Measurements from ENCODE around the gene CARS2.
A peak's percentile ranks its signal among the peaks of the same experiment; 100 is the strongest.
"Not testable (repeated sequence)": the region's sequence is repeated elsewhere in the genome, so short reads cannot be mapped to it uniquely, and the experiment has no call there.

The CARS2 gene

DNA sequence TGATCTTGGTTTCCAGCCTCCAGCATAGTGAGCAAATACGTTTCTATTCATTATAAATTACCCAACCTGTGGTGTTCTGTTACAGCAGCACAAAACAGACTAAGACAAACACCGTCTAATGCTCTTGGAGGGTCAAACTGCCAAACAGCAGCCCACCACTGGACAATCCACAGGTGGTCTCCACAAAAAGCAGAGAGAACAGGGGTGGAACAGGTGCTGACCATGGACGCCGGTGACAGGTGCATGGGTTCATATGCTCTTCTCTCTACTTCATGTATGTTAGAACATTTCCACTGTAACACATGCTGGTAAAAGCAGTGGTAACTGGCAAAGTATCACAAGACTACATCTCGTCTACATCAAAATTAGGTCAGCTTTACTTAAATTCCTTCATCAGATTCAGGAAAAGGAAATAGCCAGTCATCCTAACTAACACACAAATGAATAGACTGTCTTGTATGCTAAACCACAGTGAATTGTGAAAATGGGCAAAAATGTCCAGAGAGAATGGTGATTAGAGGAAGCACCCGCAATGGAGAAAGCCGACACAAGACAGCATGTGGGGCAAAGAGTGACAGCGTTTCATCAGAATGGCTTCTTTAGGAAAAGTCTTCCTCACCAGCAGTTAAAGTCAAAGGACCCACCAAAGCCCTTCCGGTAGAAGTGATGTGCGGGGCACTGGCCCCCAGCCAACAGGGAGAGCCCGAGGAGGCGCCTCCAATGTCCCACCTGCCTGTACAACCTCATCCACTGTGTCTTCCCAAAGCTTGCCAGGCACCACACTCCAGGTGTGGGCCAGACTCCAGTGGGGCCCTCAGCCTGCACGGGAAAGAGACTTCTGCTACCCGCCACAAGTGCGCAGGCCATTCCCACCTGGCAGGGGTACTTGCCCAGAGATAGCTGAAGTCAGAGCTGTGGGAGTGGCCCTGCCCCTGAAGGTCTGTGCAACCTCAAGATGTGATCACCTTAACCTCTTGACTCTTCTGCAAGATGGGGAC lies 6.5 kb downstream of the CARS2 start:
- H3K27me3 Mint-ChIP-seq = no peaks in the 10 kb centered on the region
- no peak overlapping the region for H3K4me3 Mint-ChIP-seq
- peaks cover 52% of the 10 kb centered on the region for H3K4me1 Mint-ChIP-seq (ENCODE audit: low read depth)
- H3K9me3 Mint-ChIP-seq (ENCODE audit: low read depth) = no peaks in the 10 kb centered on the region
- no peak overlapping the region for H3K27ac Mint-ChIP-seq
- peaks cover 6% of the 10 kb centered on the region for H3K36me3 Mint-ChIP-seq

DNA sequence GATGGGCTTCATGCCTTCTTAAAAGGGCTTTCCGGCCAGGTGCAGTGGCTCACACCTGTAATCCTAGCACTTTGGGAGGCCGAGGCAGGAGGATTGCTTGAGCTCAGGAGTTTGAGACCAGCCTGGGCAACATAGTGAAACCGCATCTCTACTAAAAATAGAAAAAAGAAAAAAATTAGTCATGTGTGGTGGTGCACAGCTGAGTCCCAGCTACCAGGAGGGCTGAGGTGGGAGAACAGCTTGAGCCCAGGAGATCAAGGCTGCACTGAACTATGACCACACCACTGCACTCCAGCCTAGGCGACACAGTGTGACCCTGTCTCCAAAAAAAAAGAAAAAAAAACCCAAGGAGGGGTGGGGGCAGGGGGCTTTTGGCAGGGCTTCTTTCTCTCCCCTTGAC lies 7.2 kb downstream of the CARS2 start:
- Mint-ChIP-seq H3K27ac (no peak overlapping the region), H3K4me1 (ENCODE audit: low read depth) (peaks cover 49% of the 10 kb centered on the region), H3K36me3 (peaks cover 6% of the 10 kb centered on the region), H3K9me3 (ENCODE audit: low read depth) (no peaks in the 10 kb centered on the region), H3K4me3 (no peak overlapping the region), H3K27me3 (no peaks in the 10 kb centered on the region)

DNA sequence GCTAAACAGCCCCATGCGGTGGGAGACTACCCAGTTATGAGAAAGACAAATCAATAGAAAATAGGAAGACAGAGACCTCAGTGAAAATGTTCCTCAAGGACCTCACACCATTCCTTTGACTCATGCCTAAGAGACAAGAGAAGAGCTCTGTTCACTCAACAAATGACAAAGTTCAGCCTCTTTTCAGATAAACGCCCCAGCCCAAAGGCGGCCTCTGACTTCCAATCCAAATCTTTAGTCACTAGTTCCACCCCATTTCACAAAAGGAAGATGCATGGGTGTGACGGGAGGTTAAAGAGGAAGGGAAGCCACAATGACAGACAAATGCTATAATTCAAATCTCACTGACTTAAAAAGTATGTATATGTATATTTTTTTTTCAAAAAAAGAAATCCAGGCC lies 8.1 kb downstream of the CARS2 start:
- Mint-ChIP-seq H3K4me3 (no peak overlapping the region), H3K27ac (no peak overlapping the region)

DNA sequence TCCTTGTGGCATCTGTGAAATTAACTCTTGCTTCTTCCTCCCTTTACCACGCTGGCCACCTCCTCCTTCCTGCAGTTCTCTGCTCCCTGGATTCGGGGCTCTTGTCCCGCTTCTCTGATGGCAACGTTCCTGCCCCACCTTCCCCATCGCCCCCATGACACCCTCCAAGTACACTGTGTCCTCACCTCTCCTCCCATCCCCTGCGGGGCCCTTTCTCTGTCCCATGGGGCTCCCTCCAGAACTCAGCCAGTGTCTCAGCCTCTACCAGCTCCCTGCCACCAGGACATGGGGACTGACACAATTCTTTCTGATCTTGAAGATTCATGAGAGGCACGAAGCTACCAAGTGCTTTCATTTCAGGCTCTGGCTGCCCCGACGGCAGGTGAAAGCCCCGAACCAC lies 9.1 kb downstream of the CARS2 start:
- H3K4me3 Mint-ChIP-seq = no peak overlapping the region
- peaks cover 35% of the 10 kb centered on the region for H3K4me1 Mint-ChIP-seq (ENCODE audit: low read depth)
- H3K36me3 Mint-ChIP-seq = peaks cover 2% of the 10 kb centered on the region
- no peak overlapping the region for H3K27ac Mint-ChIP-seq
- H3K27me3 Mint-ChIP-seq = no peaks in the 10 kb centered on the region
- H3K9me3 Mint-ChIP-seq (ENCODE audit: low read depth) = no peaks in the 10 kb centered on the region

More for the DNA sequence above, 8.1 kb downstream of the CARS2 start:
- no peaks in the 10 kb centered on the region for H3K9me3 Mint-ChIP-seq (ENCODE audit: low read depth)
- peaks cover 43% of the 10 kb centered on the region for H3K4me1 Mint-ChIP-seq (ENCODE audit: low read depth)
- H3K27me3 Mint-ChIP-seq = no peaks in the 10 kb centered on the region
- H3K36me3 Mint-ChIP-seq = peaks cover 6% of the 10 kb centered on the region

DNA sequence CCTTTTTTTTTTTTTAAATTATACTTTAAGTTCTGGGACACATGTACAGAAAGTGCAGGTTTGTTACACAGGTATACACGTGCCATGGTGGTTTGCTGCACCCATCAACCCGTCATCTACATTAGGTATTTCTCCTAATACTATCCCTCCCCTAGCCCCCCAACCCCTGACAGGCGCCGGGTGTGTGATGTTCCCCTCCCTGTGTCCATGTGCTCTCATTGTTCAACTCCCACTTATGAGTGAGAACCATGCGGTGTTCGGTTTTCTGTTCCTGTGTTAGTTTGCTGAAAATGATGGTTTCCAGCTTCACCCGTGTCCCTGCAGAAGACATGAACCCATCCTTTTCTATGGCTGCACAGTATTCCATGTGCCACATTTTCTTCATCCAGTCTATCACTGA lies 10.1 kb downstream of the CARS2 start:
- H3K4me1 Mint-ChIP-seq (ENCODE audit: low read depth) = peaks cover 29% of the 10 kb centered on the region
- H3K9me3 Mint-ChIP-seq (ENCODE audit: low read depth); H3K27me3 Mint-ChIP-seq; H3K4me3 Mint-ChIP-seq; H3K27ac Mint-ChIP-seq; H3K36me3 Mint-ChIP-seq: not testable (repeated sequence)

DNA sequence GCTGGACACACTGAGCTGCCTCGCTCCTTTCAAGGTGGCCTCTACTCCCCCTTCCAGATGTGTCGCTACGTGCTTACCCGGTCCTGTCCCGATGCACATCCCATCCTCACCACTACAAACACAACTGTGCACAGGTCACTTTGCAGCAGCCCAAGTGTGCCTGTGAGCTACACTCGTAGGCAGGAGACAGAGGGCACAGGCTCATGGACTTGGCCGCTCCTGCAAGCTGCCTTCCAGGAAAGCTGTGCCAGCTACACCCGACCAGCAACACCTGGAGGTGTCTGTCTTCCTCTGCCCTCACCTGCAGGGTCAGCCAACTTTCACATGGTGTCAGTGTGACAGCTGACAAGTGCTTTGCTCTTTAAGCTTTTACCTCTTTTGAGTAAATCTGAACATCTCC lies 15.4 kb downstream of the CARS2 start:
- Mint-ChIP-seq H3K36me3 (peaks cover 4% of the 10 kb centered on the region), H3K4me3 (no peak overlapping the region), H3K4me1 (ENCODE audit: low read depth) (no peaks in the 10 kb centered on the region), H3K27ac (no peak overlapping the region), H3K9me3 (ENCODE audit: low read depth) (no peaks in the 10 kb centered on the region), H3K27me3 (no peaks in the 10 kb centered on the region)

DNA sequence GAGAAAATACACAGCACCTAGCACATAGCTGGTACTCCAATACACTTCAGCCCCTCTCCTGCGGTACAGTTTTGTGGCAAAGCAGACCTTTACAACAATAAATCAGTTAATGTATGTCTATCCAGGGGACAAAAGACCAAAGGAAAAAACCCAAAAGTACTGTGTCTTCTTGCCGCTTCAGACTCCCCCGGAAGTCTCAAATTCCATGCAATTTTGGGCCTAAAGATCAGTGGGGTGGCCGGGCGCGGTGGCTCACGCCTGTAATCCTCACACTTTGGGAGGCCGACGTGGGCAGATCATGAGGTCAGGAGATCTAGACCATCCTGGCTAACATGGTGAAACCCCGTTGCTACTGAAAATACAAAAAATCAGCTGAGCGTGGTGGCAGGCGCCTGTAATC lies 16.2 kb downstream of the CARS2 start:
- no peaks in the 10 kb centered on the region for H3K27me3 Mint-ChIP-seq
- no peak overlapping the region for H3K27ac Mint-ChIP-seq
- no peaks in the 10 kb centered on the region for H3K9me3 Mint-ChIP-seq (ENCODE audit: low read depth)
- H3K4me1 Mint-ChIP-seq (ENCODE audit: low read depth) = no peaks in the 10 kb centered on the region
- no peak overlapping the region for H3K4me3 Mint-ChIP-seq
- H3K36me3 Mint-ChIP-seq = peaks cover 7% of the 10 kb centered on the region

DNA sequence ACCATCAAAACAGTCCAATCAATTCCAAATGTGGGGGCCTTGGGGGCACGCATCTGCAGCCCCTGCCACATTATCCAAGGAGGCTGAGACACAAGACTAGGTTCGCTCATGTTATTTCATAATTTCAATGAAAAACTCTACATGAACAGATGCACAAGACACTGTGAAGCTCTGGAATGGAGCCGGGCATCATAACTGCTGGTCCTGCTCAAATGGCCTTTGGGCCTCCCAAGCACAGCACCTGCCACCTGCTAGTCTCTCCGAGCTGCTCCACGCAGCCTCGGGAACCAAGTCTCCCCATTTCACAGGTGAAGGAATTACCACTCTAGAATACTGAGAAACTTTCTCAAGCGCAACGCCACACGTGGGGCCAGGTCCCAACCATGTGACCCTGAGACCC lies 16.9 kb downstream of the CARS2 start:
- no peak overlapping the region for H3K27ac Mint-ChIP-seq
- peaks cover 7% of the 10 kb centered on the region for H3K36me3 Mint-ChIP-seq
- no peak overlapping the region for H3K4me3 Mint-ChIP-seq
- H3K27me3 Mint-ChIP-seq = no peaks in the 10 kb centered on the region
- H3K4me1 Mint-ChIP-seq (ENCODE audit: low read depth) = no peaks in the 10 kb centered on the region
- no peaks in the 10 kb centered on the region for H3K9me3 Mint-ChIP-seq (ENCODE audit: low read depth)

DNA sequence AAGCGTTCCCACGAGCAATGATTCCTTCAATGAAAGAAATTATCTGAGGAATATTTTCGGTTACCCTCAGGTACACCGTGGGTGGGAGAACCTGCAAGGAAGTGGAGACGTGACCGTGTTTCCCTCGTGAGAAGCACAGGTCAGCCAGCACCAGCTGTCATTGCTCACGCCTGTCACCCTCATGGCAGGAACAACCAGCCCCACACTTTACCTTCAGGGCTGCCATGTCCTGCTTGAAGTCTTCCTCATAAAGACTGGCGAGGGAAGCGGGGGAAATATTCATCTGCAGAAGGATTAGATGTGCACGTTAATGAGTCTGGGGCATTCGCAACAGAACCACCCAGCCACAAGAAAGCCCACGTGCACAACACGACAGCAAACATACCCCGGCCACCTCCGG lies 18.2 kb downstream of the CARS2 start:
- no peaks in the 10 kb centered on the region for H3K27me3 Mint-ChIP-seq
- H3K27ac Mint-ChIP-seq = no peak overlapping the region
- H3K4me3 Mint-ChIP-seq = no peak overlapping the region
- H3K36me3 Mint-ChIP-seq = peaks cover 7% of the 10 kb centered on the region
- H3K9me3 Mint-ChIP-seq (ENCODE audit: low read depth) = no peaks in the 10 kb centered on the region
- H3K4me1 Mint-ChIP-seq (ENCODE audit: low read depth) = no peaks in the 10 kb centered on the region

DNA sequence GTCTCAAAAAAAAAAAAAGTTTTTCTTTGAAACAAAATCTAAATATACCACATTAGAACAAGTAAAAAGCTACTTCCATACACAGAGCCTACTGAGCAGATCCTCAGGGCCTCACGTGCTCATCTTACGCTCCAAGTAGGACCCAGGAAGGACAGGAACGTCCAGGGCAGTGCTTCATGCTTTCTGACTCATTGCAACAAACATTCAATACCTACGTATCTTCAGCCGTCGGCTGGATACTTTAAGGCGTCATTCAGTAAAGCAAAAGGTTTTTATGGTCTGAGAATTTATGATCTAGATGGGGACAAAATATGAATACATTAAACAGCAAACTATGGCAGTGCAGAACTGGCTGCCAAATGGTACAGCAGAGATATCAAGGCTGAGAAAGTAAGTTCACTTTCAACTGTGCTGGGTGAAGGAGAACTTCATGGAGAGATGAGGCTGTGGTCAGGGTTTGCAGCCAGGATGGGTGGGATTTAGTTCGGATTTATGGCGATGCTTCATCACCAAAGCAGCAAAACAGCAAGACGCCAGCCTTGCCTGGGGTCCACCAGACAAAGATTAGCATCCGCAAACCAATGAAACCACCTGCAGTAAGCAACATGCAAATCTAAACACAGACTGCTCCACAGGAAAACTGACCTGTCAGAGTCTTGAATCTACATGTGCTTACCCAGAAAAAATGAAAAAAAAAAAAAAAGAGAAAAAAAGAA lies 20.5 kb downstream of the CARS2 start:
- H3K4me3 Mint-ChIP-seq = no peak overlapping the region
- peaks cover 1% of the 10 kb centered on the region for H3K4me1 Mint-ChIP-seq (ENCODE audit: low read depth)
- H3K27ac Mint-ChIP-seq = peak overlapping the region; percentile 4
- no peaks in the 10 kb centered on the region for H3K9me3 Mint-ChIP-seq (ENCODE audit: low read depth)
- H3K27me3 Mint-ChIP-seq = no peaks in the 10 kb centered on the region
- H3K36me3 Mint-ChIP-seq = peaks cover 6% of the 10 kb centered on the region

DNA sequence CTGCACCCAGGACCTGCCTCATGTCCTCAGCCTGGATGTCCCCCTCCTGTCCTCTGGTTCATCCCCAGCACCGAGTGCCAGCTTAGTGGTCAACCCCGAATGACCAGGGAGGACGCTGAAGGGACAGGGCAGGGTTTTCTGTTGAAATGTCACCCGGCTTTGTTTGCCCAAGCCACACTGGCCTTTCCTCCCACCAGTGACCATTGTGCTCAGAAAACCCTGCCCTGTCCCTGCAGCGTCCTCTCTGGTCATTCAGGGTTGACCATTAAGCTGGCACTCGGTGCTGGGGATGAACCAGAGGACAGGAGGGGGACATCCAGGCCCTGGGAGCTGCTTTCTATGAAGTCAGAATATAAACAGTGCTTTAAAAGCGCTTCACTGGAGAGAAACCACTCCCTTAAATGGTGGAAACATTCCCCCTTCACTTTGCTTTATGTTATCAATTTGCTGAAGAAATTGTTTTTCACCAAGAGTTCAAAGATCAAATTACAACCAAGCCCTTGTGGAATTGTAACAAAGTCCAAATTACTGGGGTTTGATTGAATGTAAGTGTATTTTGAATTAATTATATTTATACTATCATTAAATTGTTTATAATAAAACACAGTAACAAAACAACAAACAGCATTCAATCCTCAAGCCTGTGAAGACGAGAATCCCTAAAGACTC lies 21.4 kb downstream of the CARS2 start:
- Mint-ChIP-seq H3K27ac (no peak overlapping the region), H3K4me1 (ENCODE audit: low read depth) (peaks cover 2% of the 10 kb centered on the region), H3K36me3 (peaks cover 6% of the 10 kb centered on the region), H3K9me3 (ENCODE audit: low read depth) (no peaks in the 10 kb centered on the region), H3K4me3 (no peak overlapping the region), H3K27me3 (no peaks in the 10 kb centered on the region)

DNA sequence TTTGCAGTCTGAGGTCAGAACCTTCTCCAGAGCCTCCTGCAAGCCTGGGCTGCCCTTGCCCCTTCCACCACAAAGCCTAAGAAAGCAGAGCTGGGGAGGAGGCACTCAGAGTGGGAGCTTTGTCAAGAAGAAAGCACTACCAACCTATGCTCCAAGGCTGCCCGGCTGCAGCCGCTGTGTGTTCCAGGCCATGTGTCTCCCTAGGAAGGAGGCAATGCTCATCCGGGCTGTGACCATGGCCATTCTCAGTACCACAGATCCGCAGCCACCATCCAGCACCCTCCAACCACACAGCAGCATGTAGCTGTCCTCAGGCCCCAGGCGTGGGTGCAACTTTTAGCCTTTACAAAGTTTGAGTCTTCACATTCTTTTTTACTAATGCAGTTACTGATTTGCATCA lies 22.0 kb downstream of the CARS2 start:
- peaks cover 6% of the 10 kb centered on the region for H3K36me3 Mint-ChIP-seq

DNA sequence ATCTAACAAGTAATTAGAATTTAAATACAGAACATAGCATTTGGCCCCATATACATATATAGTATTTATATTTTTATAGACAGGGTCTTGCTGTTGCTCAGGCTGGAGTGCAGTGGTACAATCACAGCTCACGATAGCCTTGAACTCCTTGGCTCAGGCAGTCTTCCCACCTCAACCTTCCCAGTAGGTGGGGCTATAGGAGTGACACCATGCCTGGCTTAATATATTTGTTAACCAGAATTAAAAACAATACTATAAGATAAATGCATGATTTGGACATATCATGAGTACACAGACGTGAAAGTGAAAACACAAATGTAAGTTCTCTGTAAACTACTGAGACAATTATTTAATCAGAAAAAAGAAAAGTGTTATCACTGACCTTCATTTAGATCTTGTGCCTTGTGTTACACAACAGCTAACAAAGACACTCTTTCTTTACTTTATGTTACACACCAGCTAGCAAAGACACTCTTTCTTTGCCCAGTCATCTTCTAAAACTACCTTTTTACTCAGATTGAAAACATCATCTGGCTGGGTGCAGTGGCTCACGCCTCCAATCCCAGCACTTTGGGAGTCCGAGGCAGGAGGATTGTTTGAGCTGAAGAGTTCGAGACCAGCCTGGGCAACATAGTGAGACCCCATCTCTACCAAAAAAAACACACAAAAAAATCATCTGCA lies 22.6 kb downstream of the CARS2 start:
- H3K9me3 Mint-ChIP-seq (ENCODE audit: low read depth) = no peaks in the 10 kb centered on the region
- H3K27ac Mint-ChIP-seq = no peak overlapping the region
- peaks cover 4% of the 10 kb centered on the region for H3K4me1 Mint-ChIP-seq (ENCODE audit: low read depth)
- H3K36me3 Mint-ChIP-seq = peaks cover 7% of the 10 kb centered on the region
- H3K4me3 Mint-ChIP-seq = no peak overlapping the region
- H3K27me3 Mint-ChIP-seq = no peaks in the 10 kb centered on the region

More for the DNA sequence above, 22.0 kb downstream of the CARS2 start:
- no peaks in the 10 kb centered on the region for H3K27me3 Mint-ChIP-seq
- H3K27ac Mint-ChIP-seq = no peak overlapping the region
- H3K4me1 Mint-ChIP-seq (ENCODE audit: low read depth) = peaks cover 2% of the 10 kb centered on the region
- H3K4me3 Mint-ChIP-seq = no peak overlapping the region
- H3K9me3 Mint-ChIP-seq (ENCODE audit: low read depth) = no peaks in the 10 kb centered on the region

DNA sequence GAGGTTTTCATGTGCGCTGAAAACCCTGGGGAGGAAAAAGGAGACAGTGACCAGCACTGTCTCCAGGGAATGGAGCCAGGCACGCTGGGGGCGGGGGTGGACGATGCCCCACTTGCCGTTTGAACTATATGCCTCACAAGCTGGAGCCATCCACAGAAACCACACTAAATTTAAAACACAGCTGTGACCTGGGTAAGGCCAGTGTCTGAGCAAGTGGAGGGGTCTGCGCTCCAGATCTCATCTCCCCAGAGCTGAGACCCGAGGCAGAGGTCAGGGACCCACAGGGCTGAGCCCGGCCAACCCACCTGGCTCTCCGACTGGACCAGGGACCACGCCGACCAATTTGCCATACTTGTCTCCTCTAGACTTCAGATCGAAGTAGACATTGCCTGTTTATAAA lies 23.2 kb downstream of the CARS2 start:
- no peaks in the 10 kb centered on the region for H3K9me3 Mint-ChIP-seq (ENCODE audit: low read depth)

More for the DNA sequence above, 23.2 kb downstream of the CARS2 start:
- Mint-ChIP-seq H3K4me3 (no peak overlapping the region), H3K27ac (no peak overlapping the region), H3K4me1 (ENCODE audit: low read depth) (peaks cover 7% of the 10 kb centered on the region), H3K36me3 (peaks cover 11% of the 10 kb centered on the region), H3K27me3 (no peaks in the 10 kb centered on the region)

Measured in activated naive CD8-positive, alpha-beta T cell (primary cell).